Measurements from ENCODE around the gene SIDT2. TPM values are rescaled to one million over a fixed set of nuclear protein-coding genes. Genes with fewer than 3 reads are reported as not detected.

The SIDT2 gene
- total RNA-seq, 2 donors from 2014 or later, result 23.1 to 30.3 TPM

DNA sequence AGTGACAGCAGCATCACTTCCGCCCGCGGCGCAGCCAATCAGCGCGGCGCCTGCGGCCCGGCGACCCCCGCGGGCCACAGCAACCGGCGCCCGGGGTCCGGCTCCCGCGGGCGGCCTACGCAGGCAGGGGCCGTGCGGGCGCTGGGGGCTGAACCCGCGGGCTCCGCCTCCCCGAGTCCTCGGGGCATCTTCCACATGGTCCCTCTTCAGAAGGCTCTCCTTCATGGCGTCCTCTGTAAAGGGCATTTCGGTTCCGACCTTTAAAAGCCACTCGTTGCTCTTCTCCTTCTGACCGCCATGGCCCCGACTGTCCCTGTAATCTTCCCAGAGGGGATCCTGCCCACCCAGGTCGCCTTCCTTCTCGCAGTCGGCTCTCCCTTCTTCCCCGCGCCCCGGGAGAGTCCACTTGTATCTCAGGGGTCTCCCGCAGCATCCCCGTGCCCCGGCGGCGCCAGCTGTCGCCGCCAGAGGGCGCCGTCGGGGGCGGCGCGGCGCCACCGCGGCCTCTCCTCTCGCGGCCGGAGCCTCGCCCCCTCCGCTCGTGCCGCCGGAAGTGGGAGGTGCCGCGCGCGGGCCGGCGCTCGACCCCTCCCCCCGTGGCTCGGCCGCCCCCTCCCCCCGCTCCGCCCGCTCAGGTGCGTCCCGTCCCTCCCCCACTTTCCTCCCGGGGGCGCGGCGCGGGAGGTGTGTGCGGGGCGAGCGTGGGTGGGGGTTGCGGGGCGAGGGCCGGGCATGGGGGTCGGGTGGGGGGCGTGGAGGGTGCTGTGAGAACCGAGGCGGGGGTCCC, 53.7 kb downstream of the SIDT2 start, which contains the start of gene RNF214:
Gene RNF214 (plus strand): TSS at position 580 of the 787 bp plus-strand sequence. CDS start 1,602 bp downstream, outside the sequence.
- DNase-seq (ENCODE audit: low spot score), result peak; percentile 83
- H3K4me1 Mint-ChIP-seq (ENCODE audit: low read depth in 2 of 2), result peaks cover 31 to 45% of the 10 kb centered on the region in 2 donors
- peak; percentile 86 to 90 for ATAC-seq
- H3K27me3 Mint-ChIP-seq, result no peaks in the 10 kb centered on the region
- peak within 1 kb of the TSS; percentile 97 for H3K4me3 Mint-ChIP-seq
- peaks cover 15% of the 10 kb centered on the region for H3K36me3 Mint-ChIP-seq
- peak within 1 kb of the TSS; percentile 96 to 98 for H3K27ac Mint-ChIP-seq
- H3K9me3 Mint-ChIP-seq, result no peaks in the 10 kb centered on the region

DNA sequence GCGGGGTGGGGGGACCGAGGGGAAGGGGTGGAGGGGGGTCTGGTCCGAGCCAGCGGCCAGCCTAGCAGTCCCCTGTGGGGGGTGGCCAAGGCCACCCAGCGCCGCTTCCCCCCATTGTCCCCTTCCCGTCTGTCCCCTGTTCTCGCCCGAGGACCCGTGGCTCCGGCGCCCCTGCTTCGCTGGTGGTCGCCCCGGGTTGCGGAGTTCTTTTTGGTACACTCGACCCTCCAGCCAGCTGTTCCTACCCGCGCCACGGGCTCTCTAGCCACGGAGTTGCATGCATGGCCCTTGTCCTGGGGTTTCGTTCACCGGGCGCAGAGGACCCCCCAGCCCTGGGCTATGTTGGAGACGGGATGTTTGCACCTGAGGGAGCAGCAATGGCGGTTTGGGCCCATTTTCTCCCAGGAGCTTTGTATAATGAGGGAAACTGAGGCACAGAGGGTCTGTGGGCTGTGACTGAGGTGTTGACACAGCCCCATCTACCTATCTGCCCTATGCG, 54.4 kb downstream of the SIDT2 start:
- no peaks in the 10 kb centered on the region for H3K27me3 Mint-ChIP-seq
- H3K9me3 Mint-ChIP-seq, result no peaks in the 10 kb centered on the region
- peak overlapping the region; percentile 84 to 96 for H3K27ac Mint-ChIP-seq
- H3K4me1 Mint-ChIP-seq (ENCODE audit: low read depth in 2 of 2), result peaks cover 31 to 44% of the 10 kb centered on the region in 2 donors
- H3K36me3 Mint-ChIP-seq, result peaks cover 11% of the 10 kb centered on the region
- peak overlapping the region; percentile 86 for H3K4me3 Mint-ChIP-seq
- ATAC-seq, result peak in 1 of 2 donors; percentile 0
- DNase-seq (ENCODE audit: low spot score), result no peak

DNA sequence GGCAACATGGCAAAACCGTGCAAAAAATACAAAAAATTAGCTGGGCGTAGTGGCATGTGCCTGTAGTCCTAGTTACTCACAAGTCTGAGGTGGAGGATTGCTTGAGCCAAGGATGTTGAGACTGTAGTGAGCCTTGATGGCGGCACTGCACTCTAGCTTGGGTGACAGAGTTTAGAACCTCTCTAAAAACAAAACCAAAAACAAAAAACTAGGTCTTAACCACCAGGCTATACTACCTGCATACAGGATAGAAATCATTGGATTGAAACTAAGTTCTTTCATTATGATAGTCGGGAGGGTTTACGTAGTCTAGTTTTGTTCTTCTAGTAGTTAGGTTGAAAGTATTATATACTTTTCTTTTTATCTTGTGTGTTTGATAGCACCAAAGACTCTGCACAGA, 59.7 kb downstream of the SIDT2 start:
- H3K9me3 Mint-ChIP-seq, result no peaks in the 10 kb centered on the region
- peaks cover 7 to 11% of the 10 kb centered on the region in 2 donors for H3K4me1 Mint-ChIP-seq (ENCODE audit: low read depth in 2 of 2)
- no peaks in the 10 kb centered on the region for H3K27me3 Mint-ChIP-seq
- ATAC-seq (no peak), DNase-seq (ENCODE audit: low spot score) (no peak)
- H3K27ac Mint-ChIP-seq, result no peak overlapping the region
- no peak overlapping the region for H3K4me3 Mint-ChIP-seq
- peaks cover 6% of the 10 kb centered on the region for H3K36me3 Mint-ChIP-seq

GRCh38 chr11:117239295-117239694, 60.8 kb downstream of the SIDT2 start:
- peaks cover 2% of the 10 kb centered on the region in 2 donors for H3K4me1 Mint-ChIP-seq (ENCODE audit: low read depth in 2 of 2)
- no peak overlapping the region for H3K4me3 Mint-ChIP-seq
- no peak for DNase-seq (ENCODE audit: low spot score)
- no peaks in the 10 kb centered on the region for H3K27me3 Mint-ChIP-seq
- H3K27ac Mint-ChIP-seq, result no peak overlapping the region
- peaks cover 10% of the 10 kb centered on the region for H3K36me3 Mint-ChIP-seq
- H3K9me3 Mint-ChIP-seq, result no peaks in the 10 kb centered on the region
- no peak for ATAC-seq

Other genes starting within 250 kb of the SIDT2 start
- gene SIK3, start 80.3 kb upstream of the SIDT2 start, total RNA-seq, result 100 to 1,000 TPM in 1 of 2 donors, 10 to 100 TPM in 1; 88.7 to 111 TPM
- 10 to 100 TPM; 60.6 to 76.7 TPM for gene PAFAH1B2, start 34.5 kb upstream of the SIDT2 start, total RNA-seq
- 1 to 10 TPM; 4.8 to 7.4 TPM for gene TAGLN, start 20.6 kb downstream of the SIDT2 start, total RNA-seq
- 100 to 1,000 TPM; 140 to 206 TPM for gene PCSK7, start 53.3 kb downstream of the SIDT2 start, total RNA-seq
- 10 to 100 TPM; 18.9 to 21.6 TPM for gene RNF214, start 53.9 kb downstream of the SIDT2 start, total RNA-seq
- 1 to 10 TPM; 4.2 to 6.9 TPM for gene BACE1-AS, start 112.6 kb downstream of the SIDT2 start, total RNA-seq
- under 1 TPM; 0.21 to 0.89 TPM for gene BACE1, start 137.5 kb downstream of the SIDT2 start, total RNA-seq
- gene CEP164, start 149.1 kb downstream of the SIDT2 start, total RNA-seq, result 10 to 100 TPM; 30.1 to 60.8 TPM